GM18907 (cell line): ENCODE measurements around the gene MTPN.
A peak's percentile ranks its signal among the peaks of the same experiment; 100 is the strongest.

Source experiments
- ATAC-seq: cut with Tn5 transposase; IDR thresholded peaks from one replicate; pipeline ENCODE4 v1.9.1; 2021; ENCODE audit warnings: mild to moderate bottlenecking, moderate library complexity; ENCODE audit not compliant: unreplicated experiment

Gene MTPN

GRCh38 chr7:135889823-135890222 lies 87.3 kb downstream of the MTPN start:
- ATAC-seq = no peak

DNA sequence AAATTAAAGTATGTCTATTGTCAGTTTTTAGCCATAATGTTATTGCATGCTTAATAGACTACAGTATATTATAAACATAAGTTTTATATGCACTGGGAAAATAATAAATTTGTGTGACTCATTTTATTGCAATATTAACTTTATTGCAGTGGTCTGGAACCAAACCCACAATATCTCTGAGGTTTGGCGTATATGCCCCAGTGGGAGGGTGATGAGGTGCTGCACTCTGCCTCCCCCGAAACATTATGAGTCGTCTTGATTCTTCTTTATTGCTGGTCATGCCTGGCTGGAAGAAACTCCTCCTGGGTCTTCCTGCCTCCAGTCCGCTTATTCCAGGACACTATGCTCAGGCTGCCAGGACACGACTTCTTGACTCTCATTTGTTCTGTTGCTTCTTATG lies 88.4 kb downstream of the MTPN start:
- ATAC-seq = no peak

DNA sequence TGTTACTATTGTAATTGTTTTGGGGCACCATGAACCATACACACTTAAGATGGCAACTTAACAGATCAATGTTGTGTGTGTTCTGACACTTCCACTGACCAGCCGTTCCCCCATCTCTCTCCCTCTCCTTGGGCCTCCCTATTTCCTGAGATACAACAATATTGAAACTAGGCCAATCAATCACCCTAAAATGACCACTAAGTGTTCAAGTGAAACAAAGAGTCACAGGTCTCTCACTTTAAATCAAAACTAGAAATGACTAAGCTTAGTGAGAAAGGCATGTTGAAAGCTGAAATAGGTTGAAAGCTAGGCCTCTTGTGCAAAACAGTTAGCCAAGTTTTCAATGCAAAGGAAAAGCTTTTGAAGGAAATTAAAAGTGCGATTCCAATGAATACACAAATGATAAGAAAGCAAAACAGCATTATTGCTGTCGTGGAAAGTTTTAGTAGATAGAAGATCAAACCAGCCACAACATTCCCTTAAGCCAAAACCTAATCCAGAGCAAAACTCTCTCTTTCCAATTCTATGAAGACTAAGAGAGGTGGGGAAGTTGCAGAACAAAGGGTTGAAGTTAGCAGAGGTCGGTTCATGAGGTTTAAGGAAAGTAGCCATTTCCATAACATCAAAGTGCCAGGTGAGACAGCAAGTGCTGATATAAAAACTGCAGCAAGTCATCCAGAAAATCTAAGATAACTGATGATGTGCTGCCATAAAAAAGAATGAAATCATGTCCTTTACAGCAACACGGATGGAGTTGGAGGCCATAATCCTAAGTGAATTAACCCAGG lies 90.6 kb downstream of the MTPN start:
- ATAC-seq = peak; percentile 86

GRCh38 chr7:135884495-135885232 lies 92.5 kb downstream of the MTPN start:
- ATAC-seq = no peak

- no peak for ATAC-seq
Measured at GRCh38 chr7:135879233-135879632, 97.9 kb downstream of the MTPN start.

GRCh38 chr7:135878284-135878683 lies 98.9 kb downstream of the MTPN start:
- ATAC-seq = no peak

DNA sequence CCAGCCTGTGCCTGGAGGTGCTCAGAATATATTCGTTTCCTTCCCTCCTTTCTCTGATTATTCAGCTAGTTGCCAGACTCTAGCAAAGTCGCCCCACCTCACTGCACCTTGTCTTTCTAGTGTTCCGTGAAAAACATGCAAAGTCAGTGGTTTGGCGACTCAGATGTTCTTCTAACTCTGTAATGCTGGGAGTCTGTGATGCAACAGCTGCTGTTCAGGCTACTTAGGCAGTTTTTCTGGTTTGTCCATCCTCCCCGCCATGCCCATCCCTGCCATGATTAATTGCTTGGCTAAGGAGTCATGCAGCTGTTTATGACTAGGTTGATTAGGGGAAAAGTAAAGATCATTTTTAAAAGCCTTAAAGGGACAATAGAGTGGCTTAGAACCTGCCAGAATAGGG lies 99.4 kb downstream of the MTPN start:
- peak; percentile 96 for ATAC-seq
